Neural cell (in vitro differentiated cells): ENCODE results near the gene PIAS4. TPM values are rescaled to one million over a fixed set of nuclear protein-coding genes. Genes with fewer than 3 reads are reported as not detected.

Experiments used
- H2AFZ ChIP-seq: fragments of 200-600, 300-800 bp; sonication (generic), shearing (Covaris generic); 2 replicates; pipeline ENCODE4 v1.6.0; 2014; ENCODE audit warnings: low read depth, mild to moderate bottlenecking, antibody characterized with exemption, low read length, moderate library complexity
- H3F3A ChIP-seq: fragments of 200-600 bp; shearing (Covaris generic); 2 replicates; pipeline ENCODE4 v1.6.1; 2016; ENCODE audit warnings: mild to moderate bottlenecking, moderate library complexity, mixed read lengths, antibody characterized with exemption, low read length; ENCODE audit not compliant: insufficient read depth, poor library complexity, severe bottlenecking
- H3K27ac ChIP-seq: fragments of 200-600, 300-800 bp; sonication (generic), shearing (Covaris generic); 2 replicates; pipeline ENCODE4 v1.5.1; 2014; ENCODE audit warnings: mild to moderate bottlenecking, low read length, moderate library complexity
- H3K27me3 ChIP-seq: fragments of 300-800, 200-600 bp; sonication (generic), shearing (Covaris generic); 2 replicates; pipeline ENCODE4 v1.6.0; 2014; ENCODE audit warnings: mild to moderate bottlenecking, low read depth, low read length, moderate library complexity; ENCODE audit not compliant: insufficient read depth
- H3K36me3 ChIP-seq: fragments of 300-800, 200-600 bp; sonication (generic), shearing (Covaris generic); 2 replicates; pipeline ENCODE4 v1.5.1; 2014; ENCODE audit warnings: mild to moderate bottlenecking, antibody characterized with exemption, low read length, moderate library complexity; ENCODE audit not compliant: insufficient read depth
- H3K4me2 ChIP-seq: fragments of 300-800, 200-600 bp; sonication (generic), shearing (Covaris generic); 2 replicates; pipeline ENCODE4 v1.6.0; 2014; ENCODE audit warnings: mild to moderate bottlenecking, low read length
- H3K4me3 ChIP-seq: fragments of 300-800, 200-600 bp; sonication (generic), shearing (Covaris generic); 2 replicates; pipeline ENCODE4 v1.5.1; 2014; ENCODE audit warnings: mild to moderate bottlenecking, low read length, moderate library complexity
- H3K79me2 ChIP-seq: fragments of 200-600 bp; shearing (Covaris generic); replicated peaks from 2 replicates; pipeline ENCODE4 v1.6.0; 2014; ENCODE audit warnings: mild to moderate bottlenecking, low read length, moderate library complexity; ENCODE audit not compliant: insufficient read depth
- H3K9ac ChIP-seq: fragments of 300-800, 200-600 bp; sonication (generic), shearing (Covaris generic); 2 replicates; pipeline ENCODE4 v1.6.1; 2016; ENCODE audit warnings: mild to moderate bottlenecking, low read length, mixed read lengths
- H3K9me2 ChIP-seq: fragments of 200-600 bp; shearing (Covaris generic); 2 replicates; pipeline ENCODE4 v1.6.1; 2016; ENCODE audit warnings: mild to moderate bottlenecking, low read length, mixed read lengths; ENCODE audit not compliant: insufficient read depth
- H3K9me3 ChIP-seq: fragments of 200-600, 300-800 bp; sonication (generic), shearing (Covaris generic); 2 replicates; pipeline ENCODE4 v1.6.1; 2016; ENCODE audit warnings: mild to moderate bottlenecking, mixed run types, low read length, moderate library complexity, mixed read lengths
- H4K20me1 ChIP-seq: fragments of 200-600 bp; shearing (Covaris generic); 2 replicates; pipeline ENCODE4 v1.6.1; 2016; ENCODE audit warnings: mild to moderate bottlenecking, mixed run types; ENCODE audit not compliant: insufficient read depth
- CTCF ChIP-seq: fragments of 450-650 bp; IDR thresholded peaks from 2 replicates; pipeline ENCODE4 v1.5.1; 2014; ENCODE audit warnings: antibody characterized with exemption, mild to moderate bottlenecking, moderate library complexity; ENCODE audit not compliant: poor library complexity, severe bottlenecking
- EP300 ChIP-seq: fragments of 450-650 bp; conservative IDR thresholded peaks from 2 replicates; pipeline ENCODE4 v1.6.1; 2014; ENCODE audit warnings: antibody characterized with exemption, mild to moderate bottlenecking, moderate library complexity; ENCODE audit not compliant: poor library complexity, severe bottlenecking
- EZH2 ChIP-seq: fragments of 200-600, 300-800 bp; shearing (Covaris generic), sonication (generic); IDR thresholded peaks from 2 replicates; pipeline ENCODE4 v1.6.1; 2014; ENCODE audit warnings: antibody characterized with exemption, low read length, borderline replicate concordance, mild to moderate bottlenecking; ENCODE audit not compliant: insufficient read depth, poor library complexity, severe bottlenecking
- MXI1 ChIP-seq: fragments of 450-650 bp; conservative IDR thresholded peaks from 2 replicates; pipeline ENCODE4 v1.6.1; 2014; ENCODE audit warnings: antibody characterized with exemption, mild to moderate bottlenecking; ENCODE audit not compliant: poor library complexity, severe bottlenecking
- POLR2AphosphoS5 ChIP-seq: IDR thresholded peaks from 2 replicates; pipeline ENCODE4 v1.6.1; 2012
- RAD21 ChIP-seq: fragments of 450-650 bp; conservative IDR thresholded peaks from 2 replicates; pipeline ENCODE4 v1.6.1; 2014; ENCODE audit warnings: antibody characterized with exemption, mild to moderate bottlenecking, moderate library complexity
- REST ChIP-seq: IDR thresholded peaks from 2 replicates; pipeline ENCODE4 v1.6.1; 2012; ENCODE audit warnings: borderline replicate concordance
- SMC3 ChIP-seq: fragments of 450-650 bp; conservative IDR thresholded peaks from 2 replicates; pipeline ENCODE4 v1.6.1; 2014; ENCODE audit warnings: antibody characterized with exemption, mild to moderate bottlenecking, moderate library complexity; ENCODE audit not compliant: poor library complexity
- TAF1 ChIP-seq: IDR thresholded peaks from 2 replicates; pipeline ENCODE4 v1.6.1; 2012; ENCODE audit warnings: low read depth
- polyA plus RNA-seq: library from polyadenylated mRNA; depleted of rRNA; stranded (reverse); fragments of >200 nt; gene quantifications from 2 replicates; pipeline ENCODE4 v1.2.3, GENCODE V29; 2014

The PIAS4 gene
- polyA plus RNA-seq, 1 donor from 2014 or later = 22.3 TPM

GRCh38 chr19:3980353-3981251 lies 26.9 kb upstream of the PIAS4 start:
- peaks cover 56% of the 10 kb centered on the region for H4K20me1 ChIP-seq
- H3F3A ChIP-seq = no peaks in the 10 kb centered on the region
- H3K9me2 ChIP-seq = no peaks in the 10 kb centered on the region
- H3K36me3 ChIP-seq = no peaks in the 10 kb centered on the region
- no peaks in the 10 kb centered on the region for H3K27me3 ChIP-seq
- H3K4me2 ChIP-seq = no peak overlapping the region
- TF ChIP-seq RAD21 = no peak
- TF ChIP-seq CTCF = no peak
- TF ChIP-seq EZH2 = no peak
- TF ChIP-seq POLR2AphosphoS5 = no peak
- TF ChIP-seq EP300 = no peak
- no peak for TF ChIP-seq SMC3
- no peak for TF ChIP-seq REST
- TF ChIP-seq MXI1 = no peak
- no peak for TF ChIP-seq TAF1
- H3K9me3 ChIP-seq = no peaks in the 10 kb centered on the region
- no peak overlapping the region for H3K27ac ChIP-seq
- H3K79me2 ChIP-seq = peaks cover 23% of the 10 kb centered on the region
- H2AFZ ChIP-seq = no peak overlapping the region
- no peak overlapping the region for H3K4me3 ChIP-seq
- H3K9ac ChIP-seq = no peak overlapping the region

GRCh38 chr19:3981373-3981735 lies 26.2 kb upstream of the PIAS4 start:
- Histone ChIP-seq H3K79me2 (peaks cover 23% of the 10 kb centered on the region), H4K20me1 (peaks cover 56% of the 10 kb centered on the region), H3K9me3 (no peaks in the 10 kb centered on the region), H3K27me3 (no peaks in the 10 kb centered on the region), H3K9me2 (no peaks in the 10 kb centered on the region), H3K27ac (no peak overlapping the region), H3K4me2 (no peak overlapping the region), H3K36me3 (no peaks in the 10 kb centered on the region), H3K9ac (no peak overlapping the region), H3K4me3 (no peak overlapping the region), H3F3A (peaks cover 3% of the 10 kb centered on the region), H2AFZ (no peak overlapping the region)
- no peak for TF ChIP-seq RAD21
- no peak for TF ChIP-seq MXI1
- TF ChIP-seq EP300 = no peak
- TF ChIP-seq TAF1 = no peak
- TF ChIP-seq REST = no peak
- TF ChIP-seq SMC3 = no peak
- no peak for TF ChIP-seq EZH2
- no peak for TF ChIP-seq POLR2AphosphoS5
- TF ChIP-seq CTCF = no peak
